ENCODE results near the gene TERT.
"Not testable (repeated sequence)": the region's sequence is repeated elsewhere in the genome, so short reads cannot be mapped to it uniquely, and the experiment has no call there.

Gene TERT

DNA sequence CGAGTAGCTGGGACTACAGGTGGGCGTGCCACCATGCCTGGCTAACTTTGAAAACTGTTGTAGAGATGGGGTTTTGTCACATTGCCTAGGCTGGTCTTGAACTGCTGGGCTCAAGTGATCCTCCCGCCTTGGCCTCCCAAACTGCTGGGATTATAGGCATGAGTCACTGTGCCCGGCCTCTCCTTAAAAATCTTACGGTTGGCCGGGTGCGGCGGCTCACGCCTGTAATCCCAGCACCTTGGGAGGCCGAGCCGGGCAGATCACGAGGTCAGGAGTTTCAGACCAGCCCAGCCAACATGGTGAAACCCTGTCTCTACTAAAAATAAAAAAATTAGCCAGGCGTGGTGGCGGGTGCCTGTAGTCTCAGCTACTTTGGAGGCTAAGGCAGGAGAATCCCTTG lies 47.8 kb upstream of the TERT start:
- not testable (repeated sequence) for H2AFZ ChIP-seq (ENCODE audit: low read length); H3K27ac ChIP-seq (replicated peaks; ENCODE audit: low read length); H4K8ac ChIP-seq (ENCODE audit: low read depth, low read length); H2BK12ac ChIP-seq (ENCODE audit: low read length); H3K9ac ChIP-seq (ENCODE audit: low read depth, low read length, poor library complexity); H2AK5ac ChIP-seq (ENCODE audit: low read depth, low read length); H3K4me1 ChIP-seq (ENCODE audit: control insufficient read depth in 2 of 2, insufficient read depth in 1 of 2, low read depth in 1 of 2, low read length in 2 of 2); H3K27me3 ChIP-seq (ENCODE audit: control insufficient read depth in 3 of 3, insufficient read depth in 3 of 3, low read depth in 1 of 3, low read length in 3 of 3); H3K18ac ChIP-seq (ENCODE audit: low read length); H2BK15ac ChIP-seq (ENCODE audit: low read length); H3K9me3 ChIP-seq (replicated peaks in 1 of 2; ENCODE audit: control insufficient read depth in 2 of 2, insufficient read depth in 1 of 2, low read depth in 1 of 2, low read length in 2 of 2); H2BK5ac ChIP-seq (ENCODE audit: low read length); H3K14ac ChIP-seq (ENCODE audit: low read length); H3K4me3 ChIP-seq (ENCODE audit: low read length in 2 of 2); H3K4me2 ChIP-seq (ENCODE audit: insufficient read depth, low read length, poor library complexity, severe bottlenecking); H3K4ac ChIP-seq (ENCODE audit: low read length); DNase-seq (ENCODE audit: low spot score); H3K23ac ChIP-seq (ENCODE audit: low read depth, low read length, poor library complexity); H4K91ac ChIP-seq (ENCODE audit: low read depth, low read length, poor library complexity); H2BK120ac ChIP-seq (ENCODE audit: low read depth, low read length)
- Histone ChIP-seq H3K79me1 (ENCODE audit: low read depth, low read length) (peaks cover 15% of the 10 kb centered on the region), H3K36me3 (replicated peaks in 1 of 2; ENCODE audit: control insufficient read depth in 2 of 2, insufficient read depth in 2 of 2, low read length in 2 of 2) (peaks cover 38 to 52% of the 10 kb centered on the region in 2 donors)
- no CpG with 5 or more reads among the region's 14 CpGs for WGBS, 2 donors (ENCODE audit: extremely low coverage in 2 of 2, insufficient read length in 2 of 2, insufficient replicate concordance in 1 of 2)

DNA sequence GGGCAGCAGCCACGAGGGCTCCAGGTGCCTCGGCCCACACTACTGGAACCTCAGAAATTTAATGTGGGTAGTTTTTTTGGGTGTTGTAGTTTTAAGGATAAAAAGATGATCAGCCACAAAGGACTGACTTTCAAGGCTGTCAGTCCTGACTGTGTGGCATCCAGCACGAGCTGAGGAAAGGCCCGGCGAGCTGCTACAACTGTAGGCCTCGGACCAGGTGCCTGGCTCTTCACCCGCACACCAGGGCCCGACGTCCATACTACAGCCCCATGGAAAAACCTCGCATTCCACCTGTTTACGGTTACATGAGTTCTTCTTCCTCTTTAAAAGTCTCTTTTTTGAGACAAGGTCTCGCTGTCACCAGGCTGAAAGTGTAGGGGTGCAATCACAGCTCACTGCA lies 47.4 kb upstream of the TERT start:
- no peak overlapping the region for H2BK12ac ChIP-seq (ENCODE audit: low read length)
- no peak overlapping the region for H4K91ac ChIP-seq (ENCODE audit: low read depth, low read length, poor library complexity)
- no peak overlapping the region for H2AFZ ChIP-seq (ENCODE audit: low read length)
- WGBS, 2 donors (ENCODE audit: extremely low coverage in 2 of 2, insufficient read length in 2 of 2, insufficient replicate concordance in 1 of 2) = no CpG with 5 or more reads among the region's 12 CpGs
- no peak overlapping the region for H3K4me2 ChIP-seq (ENCODE audit: insufficient read depth, low read length, poor library complexity, severe bottlenecking)
- H3K27me3 ChIP-seq (ENCODE audit: control insufficient read depth in 3 of 3, insufficient read depth in 3 of 3, low read depth in 1 of 3, low read length in 3 of 3) = no peaks in the 10 kb centered on the region
- no peak overlapping the region for H3K27ac ChIP-seq (replicated peaks; ENCODE audit: low read length)
- no peak overlapping the region for H3K4me3 ChIP-seq (ENCODE audit: low read length in 2 of 2)
- H2BK5ac ChIP-seq (ENCODE audit: low read length) = no peak overlapping the region
- peaks cover 38 to 56% of the 10 kb centered on the region in 2 donors for H3K36me3 ChIP-seq (replicated peaks in 1 of 2; ENCODE audit: control insufficient read depth in 2 of 2, insufficient read depth in 2 of 2, low read length in 2 of 2)
- H4K8ac ChIP-seq (ENCODE audit: low read depth, low read length) = no peak overlapping the region
- no peak overlapping the region for H3K23ac ChIP-seq (ENCODE audit: low read depth, low read length, poor library complexity)
- H2BK120ac ChIP-seq (ENCODE audit: low read depth, low read length) = no peak overlapping the region
- H2AK5ac ChIP-seq (ENCODE audit: low read depth, low read length) = no peak overlapping the region
- no peak overlapping the region for H3K18ac ChIP-seq (ENCODE audit: low read length)
- no peak overlapping the region for H3K9ac ChIP-seq (ENCODE audit: low read depth, low read length, poor library complexity)
- H3K9me3 ChIP-seq (replicated peaks in 1 of 2; ENCODE audit: control insufficient read depth in 2 of 2, insufficient read depth in 1 of 2, low read depth in 1 of 2, low read length in 2 of 2) = peaks cover 0 to 1% of the 10 kb centered on the region in 2 donors
- H3K79me1 ChIP-seq (ENCODE audit: low read depth, low read length) = peaks cover 15% of the 10 kb centered on the region
- no peak for DNase-seq (ENCODE audit: low spot score)
- H2BK15ac ChIP-seq (ENCODE audit: low read length) = no peak overlapping the region
- no peak overlapping the region for H3K4ac ChIP-seq (ENCODE audit: low read length)
- peaks cover 7 to 8% of the 10 kb centered on the region in 2 donors for H3K4me1 ChIP-seq (ENCODE audit: control insufficient read depth in 2 of 2, insufficient read depth in 1 of 2, low read depth in 1 of 2, low read length in 2 of 2)
- H3K14ac ChIP-seq (ENCODE audit: low read length) = no peak overlapping the region

DNA sequence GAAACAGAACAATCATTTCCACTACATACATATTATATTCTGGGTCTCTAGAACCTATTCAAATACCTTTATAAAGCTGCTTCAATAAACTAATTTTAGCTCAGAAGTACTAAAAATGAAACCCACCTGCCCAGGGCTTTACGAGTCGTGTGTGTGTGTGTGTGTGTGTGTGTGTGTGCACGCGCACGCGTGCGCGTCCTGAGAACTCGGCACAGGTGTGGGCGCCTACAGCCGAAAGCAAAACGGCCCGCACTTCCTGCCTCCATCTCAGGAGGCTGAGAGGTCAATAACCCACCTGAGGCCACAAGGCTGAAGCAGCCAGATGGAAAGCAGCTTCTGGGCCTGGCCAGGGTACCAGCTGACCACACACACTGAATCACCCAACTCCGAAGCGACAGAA lies 47.0 kb upstream of the TERT start:
- H3K18ac ChIP-seq (ENCODE audit: low read length) = no peak overlapping the region
- H3K4me1 ChIP-seq (ENCODE audit: control insufficient read depth in 2 of 2, insufficient read depth in 1 of 2, low read depth in 1 of 2, low read length in 2 of 2) = peaks cover 7 to 8% of the 10 kb centered on the region in 2 donors
- H3K14ac ChIP-seq (ENCODE audit: low read length) = no peak overlapping the region
- no peak overlapping the region for H2AFZ ChIP-seq (ENCODE audit: low read length)
- no peak overlapping the region for H3K4ac ChIP-seq (ENCODE audit: low read length)
- H3K4me2 ChIP-seq (ENCODE audit: insufficient read depth, low read length, poor library complexity, severe bottlenecking) = no peak overlapping the region
- no peak overlapping the region for H4K91ac ChIP-seq (ENCODE audit: low read depth, low read length, poor library complexity)
- no peak overlapping the region for H3K9ac ChIP-seq (ENCODE audit: low read depth, low read length, poor library complexity)
- peaks cover 15% of the 10 kb centered on the region for H3K79me1 ChIP-seq (ENCODE audit: low read depth, low read length)
- no CpG with 5 or more reads among the region's 15 CpGs for WGBS, 2 donors (ENCODE audit: extremely low coverage in 2 of 2, insufficient read length in 2 of 2, insufficient replicate concordance in 1 of 2)
- H2BK5ac ChIP-seq (ENCODE audit: low read length) = no peak overlapping the region
- no peak overlapping the region for H2BK12ac ChIP-seq (ENCODE audit: low read length)
- no peak overlapping the region for H3K23ac ChIP-seq (ENCODE audit: low read depth, low read length, poor library complexity)
- no peak for DNase-seq (ENCODE audit: low spot score)
- H3K9me3 ChIP-seq (replicated peaks in 1 of 2; ENCODE audit: control insufficient read depth in 2 of 2, insufficient read depth in 1 of 2, low read depth in 1 of 2, low read length in 2 of 2) = peaks cover 0 to 1% of the 10 kb centered on the region in 2 donors
- H4K8ac ChIP-seq (ENCODE audit: low read depth, low read length) = no peak overlapping the region
- H3K4me3 ChIP-seq (ENCODE audit: low read length in 2 of 2) = peak overlapping the region in 1 of 2 donors; percentile 20
- no peak overlapping the region for H2AK5ac ChIP-seq (ENCODE audit: low read depth, low read length)
- no peak overlapping the region for H2BK120ac ChIP-seq (ENCODE audit: low read depth, low read length)
- H2BK15ac ChIP-seq (ENCODE audit: low read length) = no peak overlapping the region
- peaks cover 41 to 60% of the 10 kb centered on the region in 2 donors for H3K36me3 ChIP-seq (replicated peaks in 1 of 2; ENCODE audit: control insufficient read depth in 2 of 2, insufficient read depth in 2 of 2, low read length in 2 of 2)
- no peak overlapping the region for H3K27ac ChIP-seq (replicated peaks; ENCODE audit: low read length)
- H3K27me3 ChIP-seq (ENCODE audit: control insufficient read depth in 3 of 3, insufficient read depth in 3 of 3, low read depth in 1 of 3, low read length in 3 of 3) = no peaks in the 10 kb centered on the region

DNA sequence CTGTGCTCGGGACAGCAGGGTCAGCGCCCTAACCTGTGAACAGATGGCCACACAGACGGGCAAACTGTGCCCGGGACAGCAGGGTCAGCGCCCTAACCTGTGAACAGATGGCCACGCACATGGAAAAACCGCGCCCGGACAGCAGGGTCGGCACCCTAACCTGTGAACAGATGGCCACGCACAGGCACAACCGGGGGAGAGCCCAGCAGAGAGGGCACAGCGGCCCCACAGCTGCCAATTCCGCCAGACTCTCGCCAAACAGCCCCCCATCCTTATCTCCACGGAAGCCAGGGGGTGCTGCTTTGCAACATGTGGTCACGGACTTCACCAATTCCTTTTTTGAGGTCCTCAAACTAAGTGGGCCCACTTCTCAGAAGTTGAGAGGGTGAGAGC lies 44.9 kb upstream of the TERT start:
- H3K18ac ChIP-seq (ENCODE audit: low read length); H3K4me1 ChIP-seq (ENCODE audit: control insufficient read depth in 2 of 2, insufficient read depth in 1 of 2, low read depth in 1 of 2, low read length in 2 of 2); H3K14ac ChIP-seq (ENCODE audit: low read length); H3K27ac ChIP-seq (replicated peaks; ENCODE audit: low read length); H3K9ac ChIP-seq (ENCODE audit: low read depth, low read length, poor library complexity); H3K27me3 ChIP-seq (ENCODE audit: control insufficient read depth in 3 of 3, insufficient read depth in 3 of 3, low read depth in 1 of 3, low read length in 3 of 3); H2BK15ac ChIP-seq (ENCODE audit: low read length); DNase-seq (ENCODE audit: low spot score); H4K91ac ChIP-seq (ENCODE audit: low read depth, low read length, poor library complexity); H4K8ac ChIP-seq (ENCODE audit: low read depth, low read length); H3K23ac ChIP-seq (ENCODE audit: low read depth, low read length, poor library complexity); H3K4me2 ChIP-seq (ENCODE audit: insufficient read depth, low read length, poor library complexity, severe bottlenecking); H2BK120ac ChIP-seq (ENCODE audit: low read depth, low read length); H3K9me3 ChIP-seq (replicated peaks in 1 of 2; ENCODE audit: control insufficient read depth in 2 of 2, insufficient read depth in 1 of 2, low read depth in 1 of 2, low read length in 2 of 2); H2AFZ ChIP-seq (ENCODE audit: low read length); H3K4ac ChIP-seq (ENCODE audit: low read length); H2AK5ac ChIP-seq (ENCODE audit: low read depth, low read length); H3K4me3 ChIP-seq (ENCODE audit: low read length in 2 of 2); H2BK5ac ChIP-seq (ENCODE audit: low read length); H2BK12ac ChIP-seq (ENCODE audit: low read length): not testable (repeated sequence)
- Histone ChIP-seq H3K79me1 (ENCODE audit: low read depth, low read length) (peaks cover 14% of the 10 kb centered on the region), H3K36me3 (replicated peaks in 1 of 2; ENCODE audit: control insufficient read depth in 2 of 2, insufficient read depth in 2 of 2, low read length in 2 of 2) (peaks cover 60 to 81% of the 10 kb centered on the region in 2 donors)
- no CpG with 5 or more reads among the region's 17 CpGs for WGBS, 2 donors (ENCODE audit: extremely low coverage in 2 of 2, insufficient read length in 2 of 2, insufficient replicate concordance in 1 of 2)
